Right renal cortex interstitium (tissue), 3 donors: ENCODE measurements around the gene ARHGAP18. TPM values are rescaled to one million over a fixed set of nuclear protein-coding genes. Genes with fewer than 3 reads are reported as not detected.

Source experiments
- DNase-seq, 3 donors: peaks; one replicate each; pipeline ENCODE4 v3.0.0-alpha.2; 2013; ENCODE audit warnings: low read depth in 3 of 3, low spot score in 2 of 3
- polyA plus RNA-seq, 3 donors: library from polyadenylated mRNA; unstranded; fragments of 120-200 nt; gene quantifications; one replicate each; pipeline ENCODE4 v1.2.1, GENCODE V29; 2013; ENCODE audit not compliant: insufficient read length in 3 of 3

ARHGAP18 gene
- polyA plus RNA-seq, 3 donors, result 36.1 to 37.3 (median 36.9) TPM

DNA sequence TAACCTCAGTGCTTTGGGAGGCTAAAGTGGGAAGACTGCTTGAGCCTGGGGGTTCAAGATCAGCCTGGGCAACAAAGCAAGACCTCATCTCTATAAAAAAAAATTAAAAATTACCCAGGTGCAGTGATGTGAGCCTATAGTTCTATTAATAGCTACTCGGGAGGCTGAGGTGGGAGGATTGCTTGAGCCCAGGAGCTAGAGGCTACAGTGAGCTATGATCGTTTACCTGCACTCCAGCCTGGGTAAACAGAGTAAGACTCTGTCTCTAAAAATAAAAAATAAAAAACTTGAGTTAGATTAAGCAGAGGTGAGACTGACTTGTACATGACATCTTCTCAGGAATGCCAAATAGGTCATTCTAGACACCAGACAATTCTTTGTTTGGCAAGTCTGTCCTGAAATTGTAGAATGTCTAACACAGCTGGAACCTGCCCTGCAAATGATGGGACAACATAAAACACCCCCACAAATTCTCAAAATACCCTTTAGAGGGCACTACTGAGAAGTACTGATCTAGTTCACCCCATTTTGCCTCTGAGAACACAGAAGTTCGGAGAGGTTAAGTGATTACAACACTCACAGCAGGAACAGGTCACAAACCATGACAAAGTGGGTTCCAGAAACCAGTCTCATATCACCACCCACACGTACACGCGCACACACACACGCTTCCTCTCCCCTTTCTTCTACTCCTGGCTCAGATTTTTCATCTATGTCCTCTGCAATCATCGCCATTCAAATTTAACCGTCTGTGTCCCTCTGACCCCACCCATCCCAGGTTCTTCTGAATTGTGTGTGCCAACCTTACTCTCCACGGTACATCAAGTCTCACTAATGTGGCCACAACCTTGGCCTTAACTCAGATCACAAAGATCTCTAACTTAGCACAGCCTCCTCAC lies 38.3 kb downstream of the ARHGAP18 start:
- no peak for DNase-seq

- DNase-seq, result no peak
Measured at GRCh38 chr6:129670634-129671033, 39.3 kb downstream of the ARHGAP18 start.

DNA sequence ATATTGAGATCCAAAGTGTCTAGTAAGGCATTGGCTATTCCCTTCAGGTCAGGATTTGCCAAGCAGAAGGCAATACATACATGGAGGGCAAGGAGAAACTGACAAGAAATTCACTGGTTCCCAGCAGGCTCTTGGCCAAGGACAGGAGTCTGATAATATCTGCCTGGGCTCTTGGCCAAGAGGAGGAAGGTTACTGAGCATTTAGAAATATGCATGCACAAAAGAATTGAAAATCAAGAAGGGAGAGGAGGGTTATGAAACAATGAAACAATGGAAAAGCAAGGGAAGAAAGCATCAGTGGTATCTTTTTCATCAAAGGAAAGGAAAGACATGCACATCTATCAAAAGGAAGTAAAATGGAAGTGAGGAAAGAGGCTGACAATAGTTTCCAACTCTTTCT lies 42.4 kb downstream of the ARHGAP18 start:
- DNase-seq, result no peak

DNA sequence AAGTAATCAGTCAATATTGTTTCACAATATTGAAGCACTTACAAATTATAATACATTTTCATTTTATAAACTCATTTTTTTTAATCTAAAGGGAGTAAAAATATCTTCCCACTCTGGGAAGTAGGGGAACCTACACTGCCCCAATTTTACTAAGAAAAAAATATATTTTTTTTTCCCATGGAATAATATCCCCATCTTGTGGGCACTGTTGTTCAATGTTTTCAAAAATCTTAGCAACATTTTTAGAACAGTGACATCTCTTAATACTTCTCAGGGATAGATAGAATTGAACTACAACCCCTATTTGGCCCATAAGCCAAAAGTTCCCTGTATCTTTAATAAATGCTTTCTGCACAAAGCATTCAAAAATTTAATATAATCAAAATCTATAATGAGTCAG lies 42.9 kb downstream of the ARHGAP18 start:
- no peak for DNase-seq

- DNase-seq, result no peak
Measured at GRCh38 chr6:129665555-129665954, 44.4 kb downstream of the ARHGAP18 start.

GRCh38 chr6:129663531-129663930 lies 46.4 kb downstream of the ARHGAP18 start:
- DNase-seq, result no peak

GRCh38 chr6:129662980-129663431 lies 47.0 kb downstream of the ARHGAP18 start:
- no peak for DNase-seq

DNA sequence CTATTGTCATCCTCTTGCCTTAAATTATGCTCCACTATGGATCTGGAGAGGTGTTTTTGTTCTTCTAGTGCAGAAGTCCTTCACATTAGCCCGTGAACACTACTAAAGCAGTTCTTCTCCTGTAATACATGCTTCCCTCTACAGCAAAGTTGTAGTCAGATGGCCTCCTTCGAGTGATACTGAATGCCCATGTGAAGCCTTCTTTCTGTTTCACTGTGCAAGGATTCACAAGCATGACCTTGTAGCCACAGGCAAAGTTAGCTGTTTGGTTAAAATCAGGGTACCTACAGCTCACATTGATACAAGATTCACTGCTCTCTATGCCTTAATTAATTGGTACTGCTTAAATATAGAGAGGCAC lies 47.6 kb downstream of the ARHGAP18 start:
- no peak for DNase-seq

GRCh38 chr6:129661536-129662405 lies 48.2 kb downstream of the ARHGAP18 start:
- no peak for DNase-seq

GRCh38 chr6:129660346-129660676 lies 49.7 kb downstream of the ARHGAP18 start:
- no peak for DNase-seq

DNA sequence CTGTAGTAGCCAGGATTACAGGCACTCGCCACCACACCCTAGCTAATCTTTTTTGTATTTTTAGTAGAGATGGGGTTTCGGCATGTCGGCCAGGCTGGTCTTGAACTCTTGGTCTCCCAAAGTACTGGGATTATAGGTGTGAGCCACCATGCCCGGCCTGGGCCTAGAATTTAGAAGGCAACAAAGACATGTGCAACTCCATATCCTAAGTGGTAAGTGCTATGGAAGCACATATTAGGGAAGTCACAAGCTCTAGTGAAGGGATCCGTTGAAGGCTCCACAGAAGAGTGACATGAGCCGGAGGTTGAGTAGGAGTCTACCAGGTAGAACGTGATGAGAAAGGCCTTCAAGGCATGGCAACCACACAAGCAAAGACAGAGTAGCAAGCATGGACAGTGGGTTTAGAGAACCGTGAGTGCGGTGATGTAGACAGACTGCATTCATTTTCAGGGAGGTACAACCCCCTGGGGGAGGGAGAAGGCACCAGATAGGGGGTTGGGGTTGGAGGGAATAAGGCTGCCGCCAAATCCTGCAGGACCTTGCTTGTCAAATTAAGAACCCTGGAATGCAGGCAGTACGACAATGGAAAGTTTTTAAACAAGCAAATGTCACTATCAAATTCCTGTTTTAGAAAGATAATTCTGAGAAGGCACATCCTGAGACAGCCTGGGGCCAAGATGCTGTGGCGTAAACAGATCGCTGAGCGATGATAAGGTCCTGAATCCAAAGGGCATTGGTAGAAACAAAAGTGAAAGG lies 50.2 kb downstream of the ARHGAP18 start:
- DNase-seq, result no peak

DNA sequence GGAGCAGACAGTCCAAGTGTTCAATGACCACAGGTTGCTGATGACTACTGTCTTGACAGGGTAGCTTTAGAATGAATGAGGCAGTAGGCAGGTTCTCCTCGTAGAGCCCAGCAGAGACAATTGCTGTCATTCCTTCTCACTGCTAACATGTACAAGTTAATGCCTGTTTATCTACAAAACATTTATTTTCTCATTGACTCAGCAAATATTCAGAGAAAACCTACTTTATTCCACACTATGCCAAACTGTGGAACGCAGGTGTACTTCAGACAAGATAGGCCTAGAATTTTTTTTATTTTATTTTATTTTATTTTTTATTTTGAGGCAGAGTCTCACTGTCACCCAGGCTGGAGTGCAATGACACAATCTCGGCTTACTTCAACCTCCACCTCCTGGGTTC lies 50.8 kb downstream of the ARHGAP18 start:
- no peak for DNase-seq

DNA sequence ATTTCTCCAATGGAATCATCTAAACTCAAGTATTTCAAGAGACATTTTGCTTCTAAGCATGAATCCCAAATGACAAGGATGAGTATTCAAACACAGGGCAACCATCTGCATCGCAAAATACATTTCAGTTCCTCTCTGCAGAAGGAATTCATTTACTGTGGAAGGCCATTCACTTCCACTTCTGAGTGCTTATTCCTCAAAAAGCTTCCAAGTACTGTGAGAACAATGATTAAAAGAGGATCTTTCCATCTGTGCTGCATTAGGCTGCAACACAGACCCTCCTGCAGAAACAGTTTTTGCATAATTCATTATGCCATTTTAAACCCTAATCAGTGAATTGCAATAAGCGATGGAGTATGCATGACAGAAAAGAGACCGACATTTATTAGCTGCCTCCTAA lies 52.5 kb downstream of the ARHGAP18 start:
- no peak for DNase-seq

GRCh38 chr6:129655334-129655733 lies 54.6 kb downstream of the ARHGAP18 start:
- DNase-seq, result no peak

DNA sequence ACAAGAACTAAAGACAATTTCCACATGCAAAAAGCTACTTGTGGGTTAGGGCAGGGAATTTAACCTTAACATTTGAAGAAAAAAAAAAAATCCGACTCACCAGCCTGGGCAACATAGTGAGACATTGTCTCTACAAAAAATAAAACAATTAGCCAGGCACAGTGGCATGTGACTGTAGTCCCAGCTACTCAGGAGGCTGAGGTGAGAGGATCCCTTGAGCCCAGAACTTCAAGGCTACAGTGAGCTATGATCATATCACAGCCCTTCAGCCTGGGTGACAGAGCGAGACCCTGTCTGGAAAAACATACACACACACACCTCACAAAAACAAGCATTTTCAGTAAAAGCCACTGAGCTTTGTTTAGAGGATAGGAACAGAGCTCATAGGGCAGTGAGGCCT lies 56.2 kb downstream of the ARHGAP18 start:
- DNase-seq, result no peak

DNA sequence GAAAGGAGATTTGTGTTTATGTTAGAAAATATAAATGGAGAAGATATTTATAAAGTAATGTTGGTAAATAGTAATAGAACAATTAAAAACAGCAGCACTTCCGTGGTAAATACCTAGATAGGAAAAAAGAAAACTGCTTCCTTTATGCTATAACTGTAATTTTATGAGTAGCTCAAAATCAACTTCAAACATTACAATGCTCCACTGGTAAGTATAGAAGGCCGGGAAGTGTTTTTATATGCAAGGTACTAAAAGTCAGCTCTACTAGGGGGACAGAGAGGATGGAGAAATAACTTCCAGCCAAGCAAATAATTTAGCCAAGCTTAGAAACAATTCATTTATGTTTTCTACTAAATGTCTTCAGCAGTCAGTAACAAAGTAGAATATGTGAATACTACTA lies 56.7 kb downstream of the ARHGAP18 start:
- DNase-seq, result no peak

GRCh38 chr6:129651291-129651691 lies 58.7 kb downstream of the ARHGAP18 start:
- no peak for DNase-seq

- DNase-seq, result no peak
Measured at GRCh38 chr6:129648819-129649491, 61.0 kb downstream of the ARHGAP18 start.

GRCh38 chr6:129647044-129647443 lies 62.9 kb downstream of the ARHGAP18 start:
- no peak for DNase-seq

- no peak for DNase-seq
Measured at GRCh38 chr6:129646642-129647041, 63.3 kb downstream of the ARHGAP18 start.
